ENCODE measurements around the gene TULP1. TPM values are rescaled to one million over a fixed set of nuclear protein-coding genes. Genes with fewer than 3 reads are reported as not detected.

The TULP1 gene
- total RNA-seq, 1 donor from 2014 or later: not detected

DNA sequence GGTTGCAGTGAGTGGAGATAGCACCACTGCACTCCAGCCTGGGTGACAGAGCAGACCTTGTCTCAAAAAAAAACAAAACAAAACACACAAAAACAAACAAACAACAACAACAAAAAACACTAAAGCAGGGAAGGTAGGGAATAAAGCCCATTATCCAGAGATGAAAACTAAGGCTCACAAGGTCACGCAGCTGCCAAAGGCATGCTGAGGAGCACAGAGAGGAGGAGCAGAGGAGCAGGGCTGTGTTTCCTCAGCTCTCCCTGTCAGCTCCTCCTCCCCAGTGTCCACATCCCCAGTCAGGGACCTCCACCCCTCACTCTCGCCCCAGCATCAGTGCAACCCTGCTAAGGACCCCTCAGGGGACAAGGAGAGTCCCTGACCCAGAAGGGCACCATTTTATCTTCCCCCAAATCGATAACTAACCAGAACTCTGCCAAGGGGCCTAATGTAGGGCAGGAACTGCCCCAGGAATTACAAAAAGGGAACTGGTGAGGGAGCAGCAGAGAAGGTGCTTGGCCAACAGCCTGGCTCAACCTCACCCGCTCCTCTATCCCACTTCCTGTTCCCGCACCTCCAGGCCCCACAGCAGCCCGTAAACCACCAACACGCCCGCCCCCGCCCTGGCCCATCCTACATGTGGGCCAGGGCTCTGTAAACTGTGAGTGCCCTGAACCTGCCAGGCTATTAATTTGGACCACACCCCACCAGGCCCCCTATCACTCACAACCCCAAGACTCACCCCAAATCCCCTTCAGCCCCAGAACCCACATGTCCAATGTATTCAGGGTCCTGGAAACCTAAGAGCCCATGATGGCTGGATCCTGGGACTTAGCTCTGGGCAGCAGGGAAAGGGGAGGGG is 24.8 kb downstream of the TULP1 start:
- H3K4me3 Mint-ChIP-seq: peak overlapping the region; percentile 15
- TF ChIP-seq, protein P1, sequence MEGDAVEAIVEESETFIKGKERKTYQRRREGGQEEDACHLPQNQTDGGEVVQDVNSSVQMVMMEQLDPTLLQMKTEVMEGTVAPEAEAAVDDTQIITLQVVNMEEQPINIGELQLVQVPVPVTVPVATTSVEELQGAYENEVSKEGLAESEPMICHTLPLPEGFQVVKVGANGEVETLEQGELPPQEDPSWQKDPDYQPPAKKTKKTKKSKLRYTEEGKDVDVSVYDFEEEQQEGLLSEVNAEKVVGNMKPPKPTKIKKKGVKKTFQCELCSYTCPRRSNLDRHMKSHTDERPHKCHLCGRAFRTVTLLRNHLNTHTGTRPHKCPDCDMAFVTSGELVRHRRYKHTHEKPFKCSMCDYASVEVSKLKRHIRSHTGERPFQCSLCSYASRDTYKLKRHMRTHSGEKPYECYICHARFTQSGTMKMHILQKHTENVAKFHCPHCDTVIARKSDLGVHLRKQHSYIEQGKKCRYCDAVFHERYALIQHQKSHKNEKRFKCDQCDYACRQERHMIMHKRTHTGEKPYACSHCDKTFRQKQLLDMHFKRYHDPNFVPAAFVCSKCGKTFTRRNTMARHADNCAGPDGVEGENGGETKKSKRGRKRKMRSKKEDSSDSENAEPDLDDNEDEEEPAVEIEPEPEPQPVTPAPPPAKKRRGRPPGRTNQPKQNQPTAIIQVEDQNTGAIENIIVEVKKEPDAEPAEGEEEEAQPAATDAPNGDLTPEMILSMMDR (conservative IDR thresholded peaks at IDR 0.05): no peak
- no peak overlapping the region for H3K27ac Mint-ChIP-seq (ENCODE audit: unreplicated experiment)
- no peaks in the 10 kb centered on the region for H3K36me3 Mint-ChIP-seq (ENCODE audit: low read depth)
- H3K9me3 Mint-ChIP-seq: no peaks in the 10 kb centered on the region
- H3K27me3 Mint-ChIP-seq (ENCODE audit: low read depth): no peaks in the 10 kb centered on the region
- H3K4me1 Mint-ChIP-seq: peaks cover 42% of the 10 kb centered on the region
- DNase-seq (ENCODE audit: low read depth, low spot score): no peak

DNA sequence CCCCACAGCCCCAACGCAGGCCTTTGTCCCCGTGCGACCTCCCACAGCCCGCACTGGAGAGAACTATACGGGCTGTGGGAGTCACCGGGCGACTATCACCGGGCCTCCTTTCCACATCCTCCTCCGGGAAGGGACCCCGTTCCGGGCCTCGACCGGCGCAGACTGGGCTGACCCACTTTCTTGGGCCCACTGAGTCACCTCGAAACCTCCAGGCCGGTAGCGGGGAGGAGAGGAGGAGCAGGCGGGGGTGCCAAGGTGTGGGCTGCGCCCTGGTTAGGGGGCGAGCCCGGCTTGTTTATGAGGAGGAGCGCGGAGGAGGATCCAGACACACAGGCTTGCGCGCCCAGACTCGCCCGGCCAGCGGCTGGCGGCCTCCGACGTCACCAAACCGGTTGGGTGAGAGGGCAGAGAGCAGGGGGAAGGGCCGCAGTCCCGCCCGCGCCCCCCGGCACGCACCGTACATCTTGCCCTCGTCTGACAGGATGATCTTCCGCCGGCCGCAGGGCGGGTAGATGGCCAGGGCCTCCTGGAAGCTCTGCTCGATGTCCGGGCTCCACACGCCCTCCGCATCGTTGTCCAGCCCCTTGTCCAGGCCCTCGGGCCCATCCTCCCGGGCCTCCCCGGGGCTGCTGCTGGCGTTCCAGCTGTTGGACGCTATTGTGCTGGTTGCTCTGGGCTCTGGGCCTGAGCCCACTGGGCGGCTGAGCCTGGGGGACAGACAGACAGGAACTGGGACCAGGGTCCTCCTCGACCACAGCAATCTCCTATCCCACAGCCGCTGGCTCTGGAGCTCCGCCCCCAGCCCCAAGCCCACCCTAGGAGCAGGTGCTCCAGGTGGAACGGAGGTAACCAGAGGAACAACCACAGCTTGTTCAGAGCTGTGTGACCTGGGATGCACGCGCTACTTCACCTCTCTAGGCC is 26.4 kb downstream of the TULP1 start:
- Mint-ChIP-seq H3K27me3 (ENCODE audit: low read depth) (no peaks in the 10 kb centered on the region), H3K27ac (ENCODE audit: unreplicated experiment) (no peak overlapping the region), H3K36me3 (ENCODE audit: low read depth) (no peaks in the 10 kb centered on the region), H3K4me3 (no peak overlapping the region), H3K4me1 (peaks cover 36% of the 10 kb centered on the region), H3K9me3 (no peaks in the 10 kb centered on the region)
- DNase-seq (ENCODE audit: low read depth, low spot score): no peak
- TF ChIP-seq, protein P1 (conservative IDR thresholded peaks at IDR 0.05): no peak

DNA sequence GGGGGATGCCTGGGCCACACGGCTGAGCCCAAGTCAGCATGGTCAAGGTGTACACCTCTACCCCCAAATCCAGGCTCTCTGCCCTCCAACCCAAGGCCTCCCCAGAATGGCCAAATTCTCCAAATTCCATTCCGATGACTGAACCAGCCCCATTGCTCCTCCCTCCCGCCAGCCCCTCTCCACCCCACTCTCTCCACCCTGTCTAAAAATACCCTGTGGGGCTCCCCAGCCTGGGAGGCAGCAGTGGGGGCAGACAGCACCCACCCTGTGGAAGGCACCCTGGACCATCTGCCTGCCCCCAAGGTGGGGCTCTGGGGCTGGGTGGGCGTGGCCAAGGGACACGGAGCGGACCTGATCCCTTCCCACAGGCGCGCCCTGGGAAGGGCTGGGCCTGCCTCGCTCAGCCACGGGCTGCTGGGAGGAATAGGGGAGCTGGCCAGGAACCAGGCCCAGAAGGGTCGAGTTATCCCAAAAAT is 27.3 kb downstream of the TULP1 start:
- Mint-ChIP-seq H3K4me3 (no peak overlapping the region), H3K27ac (ENCODE audit: unreplicated experiment) (no peak overlapping the region)
- TF ChIP-seq, protein P1 (conservative IDR thresholded peaks at IDR 0.05): no peak

DNA sequence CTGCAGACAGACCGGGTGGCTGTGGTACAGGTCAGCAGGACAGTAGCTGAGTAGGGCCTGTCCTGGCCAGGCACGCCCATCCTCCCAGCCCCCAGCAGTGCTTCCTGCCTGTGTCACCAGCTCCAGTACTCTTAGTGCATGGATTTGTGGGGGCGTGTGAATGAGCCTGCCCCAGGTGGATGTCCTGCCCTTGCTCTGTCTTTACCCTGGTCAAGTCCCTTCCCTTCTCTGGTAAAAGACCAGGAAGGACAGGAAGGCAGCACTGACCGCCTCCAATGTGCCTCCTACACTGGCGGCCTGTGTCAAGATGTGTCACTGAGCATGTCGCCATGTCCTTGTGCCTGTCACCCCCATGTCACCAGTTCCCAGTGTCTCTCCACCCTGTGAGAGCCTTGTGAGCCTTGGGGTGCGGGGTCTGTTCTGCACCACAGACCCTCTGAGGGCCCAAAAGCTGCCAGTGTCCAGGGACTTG is 27.7 kb downstream of the TULP1 start:
- H3K27me3 Mint-ChIP-seq (ENCODE audit: low read depth): no peaks in the 10 kb centered on the region
- no peaks in the 10 kb centered on the region for H3K36me3 Mint-ChIP-seq (ENCODE audit: low read depth)
- TF ChIP-seq, protein P1 (conservative IDR thresholded peaks at IDR 0.05): no peak
- H3K4me3 Mint-ChIP-seq: no peak overlapping the region
- no peak overlapping the region for H3K27ac Mint-ChIP-seq (ENCODE audit: unreplicated experiment)
- no peaks in the 10 kb centered on the region for H3K9me3 Mint-ChIP-seq
- H3K4me1 Mint-ChIP-seq: peaks cover 31% of the 10 kb centered on the region
- DNase-seq (ENCODE audit: low read depth, low spot score): no peak

More for the DNA sequence above, 27.3 kb downstream of the TULP1 start:
- H3K36me3 Mint-ChIP-seq (ENCODE audit: low read depth): no peaks in the 10 kb centered on the region
- H3K4me1 Mint-ChIP-seq: peaks cover 35% of the 10 kb centered on the region
- no peak for DNase-seq (ENCODE audit: low read depth, low spot score)
- H3K9me3 Mint-ChIP-seq: no peaks in the 10 kb centered on the region
- no peaks in the 10 kb centered on the region for H3K27me3 Mint-ChIP-seq (ENCODE audit: low read depth)

DNA sequence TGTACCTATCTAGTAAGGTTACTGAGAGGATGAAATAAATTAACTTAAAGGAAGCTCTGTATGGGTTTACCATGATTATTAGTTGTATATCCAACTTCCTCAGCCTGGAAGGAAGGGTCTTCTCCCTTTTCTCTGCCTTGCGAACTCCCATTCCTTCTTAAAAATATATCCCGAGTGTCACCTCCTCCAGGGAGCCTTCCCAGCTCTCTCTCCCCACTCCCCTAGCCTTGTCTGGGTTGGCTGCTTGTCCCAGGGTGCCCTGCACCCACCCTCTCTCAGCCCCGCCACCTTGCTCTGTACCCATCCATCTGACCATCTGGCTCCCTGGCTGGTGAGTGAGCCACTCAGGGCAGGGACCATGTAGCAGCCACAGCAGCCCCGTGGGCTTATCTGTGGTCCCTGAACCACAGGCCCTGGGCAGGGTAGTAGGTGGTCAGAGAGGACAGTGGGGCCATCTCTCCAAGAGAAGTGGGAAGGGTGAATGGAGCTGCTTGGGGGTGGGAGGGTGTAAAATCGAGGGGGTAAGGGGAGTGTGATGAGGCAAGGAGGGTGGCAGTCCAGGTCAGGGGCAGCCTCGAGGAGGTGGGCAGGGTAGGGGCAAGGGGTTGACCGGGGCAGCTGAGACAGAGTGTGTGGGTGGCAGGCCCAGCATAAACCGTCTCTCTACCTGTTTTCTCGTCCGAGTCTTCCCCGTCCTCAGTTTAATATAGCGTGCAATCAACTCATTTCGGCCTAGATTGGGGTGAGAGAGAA is 28.6 kb downstream of the TULP1 start:
- H3K9me3 Mint-ChIP-seq: no peaks in the 10 kb centered on the region
- no peak for DNase-seq (ENCODE audit: low read depth, low spot score)
- no peaks in the 10 kb centered on the region for H3K27me3 Mint-ChIP-seq (ENCODE audit: low read depth)
- TF ChIP-seq, protein P1 (conservative IDR thresholded peaks at IDR 0.05): no peak
- H3K4me1 Mint-ChIP-seq: peaks cover 29% of the 10 kb centered on the region
- no peak overlapping the region for H3K27ac Mint-ChIP-seq (ENCODE audit: unreplicated experiment)
- no peak overlapping the region for H3K4me3 Mint-ChIP-seq
- H3K36me3 Mint-ChIP-seq (ENCODE audit: low read depth): no peaks in the 10 kb centered on the region
